Stimulated activated CD4-positive, alpha-beta T cell treated with anti-CD3 and anti-CD28 coated beads, Interleukin-15, amount 100 ng/mL, for 24 hours (primary cell): ENCODE measurements around the gene BSG.
"Not testable (repeated sequence)": the region's sequence is repeated elsewhere in the genome, so short reads cannot be mapped to it uniquely, and the experiment has no call there.

ENCODE experiments used
- DNase-seq: peaks from one replicate; pipeline ENCODE4 v3.0.0-alpha.2; 2020

Gene BSG

DNA sequence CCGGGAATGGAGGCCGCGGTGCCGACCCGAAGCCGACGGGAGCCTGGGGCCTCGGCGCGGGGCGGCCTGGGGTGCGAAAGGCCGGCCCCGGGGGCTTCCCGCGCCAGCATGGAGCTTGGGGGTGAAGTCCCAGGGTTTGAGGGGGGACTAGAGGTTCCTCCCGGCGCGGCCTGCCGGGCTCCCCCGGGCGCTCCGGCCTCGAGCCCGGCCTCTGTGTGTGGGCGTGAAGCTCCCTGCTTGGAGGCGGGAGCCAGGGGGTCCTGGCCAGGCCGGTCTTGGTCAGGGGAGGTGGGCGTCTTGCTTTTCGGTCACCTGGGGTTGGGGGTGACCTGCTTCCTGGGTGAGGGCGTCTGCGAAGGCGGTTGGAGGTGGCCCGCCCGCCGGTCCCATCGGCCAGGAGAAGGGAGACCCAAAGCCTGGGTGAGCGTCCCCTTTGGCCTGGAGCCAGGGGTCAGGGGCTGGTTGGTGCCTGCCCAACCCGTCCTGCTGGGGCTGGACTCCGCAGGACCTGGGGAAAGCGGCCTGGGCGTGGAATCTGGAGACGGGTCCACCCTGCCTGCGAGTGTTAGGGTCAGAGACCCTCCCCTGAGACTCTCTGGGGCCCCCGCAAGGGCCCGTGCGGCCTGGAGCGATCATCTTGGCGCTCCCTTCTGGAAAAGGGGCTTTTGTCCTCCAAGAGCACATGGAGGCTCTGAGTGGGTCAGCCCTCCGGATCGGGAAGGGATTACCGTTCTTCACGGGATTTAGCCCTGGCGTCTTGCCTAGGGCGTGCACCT, 535 bp downstream of the BSG start:
- no peak for DNase-seq

DNA sequence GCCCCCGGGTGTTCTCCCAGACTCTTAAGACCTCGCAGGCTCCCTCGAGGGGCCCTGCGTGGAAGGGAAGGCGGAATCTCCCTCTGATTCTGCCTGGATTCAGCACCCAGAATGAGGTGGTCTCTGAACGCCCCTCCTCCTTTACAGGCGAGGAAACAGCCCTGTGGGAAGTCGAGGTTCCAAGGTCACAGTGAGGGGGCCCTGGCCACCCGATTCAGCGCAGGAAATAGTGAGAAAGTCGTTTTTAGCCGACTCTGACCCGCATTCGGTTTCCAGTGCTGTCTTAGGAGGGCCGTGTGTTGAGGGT, 1.1 kb downstream of the BSG start:
- no peak for DNase-seq

DNA sequence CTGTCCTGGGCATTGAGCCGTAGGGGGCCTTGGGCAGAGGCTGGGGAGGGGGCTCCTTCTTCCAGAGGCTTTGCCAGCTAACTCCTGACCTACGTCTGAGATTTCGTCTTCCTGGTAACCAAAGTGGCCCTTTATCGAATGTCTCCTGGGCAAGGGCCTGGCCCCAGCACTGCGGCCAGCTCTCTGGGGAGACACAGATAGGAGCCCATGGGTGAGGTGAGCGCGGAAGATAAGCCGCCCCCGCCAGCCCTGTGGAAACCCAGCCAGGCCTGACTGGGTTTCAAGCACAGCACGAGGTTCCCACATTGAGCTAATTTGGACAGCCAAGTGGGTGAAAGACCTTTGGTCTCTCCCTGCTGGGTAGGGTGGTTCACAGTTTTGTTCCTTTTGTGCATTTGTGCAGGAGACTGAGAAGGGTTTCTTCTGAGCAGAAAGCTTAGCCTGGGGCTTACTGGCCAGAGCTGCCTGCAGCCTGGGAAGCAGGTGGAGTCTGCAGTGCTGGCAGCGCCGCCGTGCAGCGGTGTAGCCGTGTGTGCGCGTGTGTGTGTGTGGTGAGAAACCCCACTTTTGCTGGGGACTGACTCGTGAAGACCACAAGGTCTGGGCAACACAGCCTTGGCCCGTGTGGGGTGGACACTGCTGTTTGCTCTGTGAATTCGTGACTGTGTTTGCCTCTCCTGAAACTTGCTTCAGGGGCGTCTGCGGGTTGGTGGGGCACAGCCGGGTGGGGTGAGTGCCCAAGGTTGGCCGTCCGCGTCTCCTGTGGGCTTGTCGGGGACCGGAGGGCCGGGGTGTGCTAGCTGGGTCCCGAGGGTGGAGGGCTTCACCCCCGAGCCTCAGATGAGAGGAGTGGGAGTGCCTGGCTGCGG, 2.5 kb downstream of the BSG start:
- no peak for DNase-seq

DNA sequence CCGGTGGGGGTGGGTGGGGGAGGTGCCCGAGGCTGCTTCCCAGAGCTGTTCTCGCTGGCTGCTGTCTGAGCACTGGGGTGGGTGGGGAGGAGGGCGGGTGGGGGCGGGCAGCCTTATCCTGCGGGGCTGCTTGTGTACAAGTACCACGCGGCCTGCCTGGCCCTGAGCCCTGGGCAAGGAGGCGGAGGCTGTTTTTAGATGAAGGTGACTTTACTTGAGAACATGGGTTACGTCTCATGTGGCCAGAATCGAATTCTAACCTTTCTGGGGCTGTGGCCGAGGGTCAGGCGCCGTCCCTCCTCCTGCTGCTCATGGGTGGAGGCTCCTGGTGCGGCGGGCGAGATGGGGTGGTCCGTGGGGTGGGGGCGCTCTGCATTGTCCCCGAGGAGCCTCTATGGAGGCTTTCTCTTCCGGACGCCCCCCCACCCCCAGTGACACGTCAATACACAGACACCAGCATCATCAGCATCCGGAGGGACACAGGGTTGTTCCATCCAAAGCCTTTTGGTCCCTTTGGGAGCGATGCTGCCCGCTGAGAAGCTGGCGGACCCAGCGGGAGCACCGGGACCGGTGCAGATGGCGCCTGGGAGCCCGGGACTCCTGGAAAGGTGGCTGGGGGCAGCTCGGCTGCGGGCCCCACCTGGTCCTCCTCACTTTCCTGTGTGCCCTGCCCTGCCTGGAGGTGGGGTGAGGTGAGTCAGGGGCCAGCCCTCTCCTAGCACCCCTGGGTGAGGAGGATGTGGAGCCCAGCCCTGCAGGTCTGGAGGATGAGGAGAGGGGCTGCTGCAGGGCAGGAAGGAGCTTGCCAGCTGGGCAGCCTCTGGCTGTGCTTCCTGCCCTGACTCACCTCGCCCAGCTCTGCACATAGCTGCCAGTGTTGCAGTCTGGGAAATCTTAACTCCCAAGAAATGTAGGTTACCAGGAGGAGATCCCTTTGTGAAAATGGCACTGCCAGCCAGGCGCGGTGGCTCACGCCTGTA, 3.4 kb downstream of the BSG start:
- DNase-seq: no peak

DNA sequence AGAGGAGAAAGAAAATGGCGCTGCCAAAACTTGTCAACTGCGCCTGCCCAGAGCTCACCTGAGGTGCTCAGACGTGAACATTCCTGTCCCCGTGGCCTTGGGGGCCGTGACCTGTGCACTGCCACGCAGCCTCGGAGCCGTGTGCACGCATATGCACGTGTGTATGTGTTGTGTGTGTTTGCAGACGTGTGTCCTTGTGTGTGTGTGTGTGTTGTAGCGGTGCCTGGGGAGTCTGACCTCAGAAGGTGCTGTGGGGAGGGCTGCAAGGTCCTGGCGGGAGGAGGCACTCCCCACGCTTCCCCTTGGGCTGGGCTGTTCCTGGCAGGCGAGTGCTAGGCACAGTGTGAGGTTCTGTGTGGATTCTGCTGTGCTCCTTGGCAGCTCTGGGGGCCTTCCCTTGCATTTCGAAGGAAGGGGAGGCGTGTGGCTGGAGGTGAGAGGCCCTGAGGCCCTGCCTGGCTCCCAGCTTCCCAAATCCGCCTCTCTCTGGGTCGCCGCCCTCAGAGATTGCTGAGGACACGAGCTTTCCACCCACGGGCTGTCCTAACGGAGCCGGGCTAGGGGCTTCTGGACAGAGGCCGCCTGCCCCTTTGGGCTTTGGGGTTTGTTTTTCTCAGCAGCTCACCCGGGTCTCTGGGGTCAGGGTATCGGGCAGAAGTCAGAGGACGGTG, 4.5 kb downstream of the BSG start:
- DNase-seq: no peak

DNA sequence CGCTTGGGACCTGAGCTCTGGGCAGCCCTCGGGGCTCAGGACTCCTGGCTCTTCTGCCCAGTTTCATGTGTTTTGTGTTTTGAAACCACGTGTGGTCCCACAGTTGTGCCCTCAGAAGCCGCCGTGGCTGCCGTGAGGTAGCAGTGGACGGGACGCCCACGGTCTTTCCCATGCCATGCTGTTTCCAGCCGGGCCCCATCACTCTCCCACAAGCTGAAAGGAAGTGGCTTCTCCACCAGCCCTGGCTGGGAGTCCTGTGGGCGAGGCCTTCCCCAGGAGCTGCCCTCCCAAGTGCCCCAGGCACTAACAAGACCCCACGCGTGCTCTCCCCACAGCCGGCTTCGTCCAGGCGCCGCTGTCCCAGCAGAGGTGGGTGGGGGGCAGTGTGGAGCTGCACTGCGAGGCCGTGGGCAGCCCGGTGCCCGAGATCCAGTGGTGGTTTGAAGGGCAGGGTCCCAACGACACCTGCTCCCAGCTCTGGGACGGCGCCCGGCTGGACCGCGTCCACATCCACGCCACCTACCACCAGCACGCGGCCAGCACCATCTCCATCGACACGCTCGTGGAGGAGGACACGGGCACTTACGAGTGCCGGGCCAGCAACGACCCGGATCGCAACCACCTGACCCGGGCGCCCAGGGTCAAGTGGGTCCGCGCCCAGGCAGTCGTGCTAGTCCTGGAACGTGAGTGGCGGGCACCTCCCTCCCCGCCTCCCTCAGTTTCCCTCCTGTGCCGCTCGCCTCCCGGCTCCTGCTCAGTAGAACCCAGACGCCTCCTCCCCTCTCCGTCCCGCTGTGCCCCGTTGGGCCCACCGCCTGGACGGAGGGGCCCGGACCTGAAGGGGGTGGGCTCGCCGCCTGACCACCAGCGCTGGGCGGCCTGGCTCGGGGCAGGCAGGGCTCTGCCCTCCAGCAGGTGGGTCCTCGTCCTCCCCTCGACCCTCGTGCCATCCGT, 5.3 kb downstream of the BSG start:
- no peak for DNase-seq

DNA sequence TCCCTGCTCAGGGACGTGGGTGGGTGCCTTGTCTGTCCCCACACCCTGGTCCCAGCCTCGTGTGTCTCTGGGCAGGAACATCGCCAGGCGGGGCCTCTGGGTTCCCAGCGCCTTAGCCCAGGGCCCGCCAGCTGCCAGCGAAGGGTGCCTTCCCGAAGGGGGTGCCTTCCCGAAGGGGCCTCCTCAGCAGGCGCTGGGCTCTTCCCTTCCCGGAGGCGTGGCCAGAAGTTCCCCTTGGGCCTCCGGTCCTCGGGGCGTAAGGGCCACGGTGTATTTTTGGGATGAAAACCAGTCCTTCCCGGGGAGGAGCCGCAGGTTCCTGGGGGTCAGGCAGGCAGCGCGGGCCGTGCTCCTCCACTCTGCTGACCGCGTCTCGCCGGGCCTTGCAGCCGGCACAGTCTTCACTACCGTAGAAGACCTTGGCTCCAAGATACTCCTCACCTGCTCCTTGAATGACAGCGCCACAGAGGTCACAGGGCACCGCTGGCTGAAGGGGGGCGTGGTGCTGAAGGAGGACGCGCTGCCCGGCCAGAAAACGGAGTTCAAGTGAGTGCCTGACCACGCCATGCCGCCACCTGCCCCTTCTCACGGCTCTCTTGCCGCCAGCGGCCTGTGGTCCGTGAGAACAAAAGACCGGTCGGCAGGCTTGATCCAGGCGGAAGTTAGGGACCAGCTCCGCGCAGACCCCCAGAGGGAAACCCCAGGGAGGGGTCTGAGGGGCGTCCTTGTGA, 6.9 kb downstream of the BSG start:
- DNase-seq: no peak

DNA sequence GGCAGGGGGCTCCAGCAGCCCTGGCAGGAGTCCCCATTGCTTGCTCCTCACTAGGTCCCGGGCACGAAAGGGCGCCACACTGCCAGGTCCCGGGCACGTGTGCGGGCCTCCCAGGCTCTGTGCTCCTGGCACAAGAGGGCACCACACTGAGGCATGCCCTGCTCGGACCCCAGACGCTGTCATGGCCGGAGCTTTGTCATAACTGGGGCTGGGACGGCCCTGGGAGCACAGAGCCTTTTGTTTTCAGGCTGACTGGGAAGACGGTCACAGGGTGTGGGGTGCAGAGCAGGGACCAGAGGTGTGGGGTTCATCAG, 7.4 kb downstream of the BSG start:
- DNase-seq: no peak

DNA sequence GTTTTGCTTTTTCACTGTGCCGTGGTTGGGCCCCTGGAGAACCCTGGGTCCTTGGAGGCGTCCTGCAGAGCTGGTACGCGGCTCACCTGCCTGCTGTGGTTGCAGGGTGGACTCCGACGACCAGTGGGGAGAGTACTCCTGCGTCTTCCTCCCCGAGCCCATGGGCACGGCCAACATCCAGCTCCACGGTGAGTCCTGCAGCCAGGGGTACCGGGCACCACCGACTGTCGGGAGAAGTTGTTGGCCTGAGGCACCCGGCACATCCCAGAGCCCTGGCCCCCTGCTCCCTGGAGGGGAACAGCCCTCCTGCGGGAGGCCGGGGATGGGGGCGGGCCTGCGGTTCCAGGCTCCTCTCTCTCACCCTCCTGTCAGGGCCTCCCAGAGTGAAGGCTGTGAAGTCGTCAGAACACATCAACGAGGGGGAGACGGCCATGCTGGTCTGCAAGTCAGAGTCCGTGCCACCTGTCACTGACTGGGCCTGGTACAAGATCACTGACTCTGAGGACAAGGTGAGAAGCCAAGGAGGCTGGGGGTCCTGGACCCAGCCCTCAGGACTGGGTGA, 8.0 kb downstream of the BSG start:
- DNase-seq: no peak

DNA sequence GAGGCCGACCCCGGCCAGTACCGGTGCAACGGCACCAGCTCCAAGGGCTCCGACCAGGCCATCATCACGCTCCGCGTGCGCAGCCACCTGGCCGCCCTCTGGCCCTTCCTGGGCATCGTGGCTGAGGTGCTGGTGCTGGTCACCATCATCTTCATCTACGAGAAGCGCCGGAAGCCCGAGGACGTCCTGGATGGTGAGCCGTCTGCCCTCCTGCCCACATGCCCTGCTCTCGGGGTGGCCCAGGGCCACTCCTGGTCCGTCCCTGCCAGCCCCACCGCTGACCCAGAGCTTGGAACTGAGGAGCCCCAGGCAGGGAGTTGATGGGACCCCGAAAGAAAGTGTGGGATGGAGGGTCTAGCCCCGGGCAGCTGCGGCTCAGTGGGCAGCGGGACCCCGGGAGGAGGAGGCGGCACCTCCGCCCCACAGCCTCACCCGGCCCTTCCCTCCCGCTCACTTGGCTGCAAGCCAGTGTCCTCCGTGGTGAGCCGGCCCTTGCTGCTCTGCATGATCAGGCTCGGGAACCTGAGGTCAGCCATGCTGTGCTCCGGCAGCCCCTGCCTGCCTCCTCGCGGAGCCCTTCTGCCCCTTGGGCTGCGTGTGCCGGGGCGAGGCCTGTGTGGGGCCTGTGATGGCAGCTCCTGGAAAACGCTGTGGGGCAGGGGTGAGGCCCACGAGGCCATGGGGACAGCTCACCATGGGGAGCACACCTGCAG, 9.2 kb downstream of the BSG start:
- no peak for DNase-seq

DNA sequence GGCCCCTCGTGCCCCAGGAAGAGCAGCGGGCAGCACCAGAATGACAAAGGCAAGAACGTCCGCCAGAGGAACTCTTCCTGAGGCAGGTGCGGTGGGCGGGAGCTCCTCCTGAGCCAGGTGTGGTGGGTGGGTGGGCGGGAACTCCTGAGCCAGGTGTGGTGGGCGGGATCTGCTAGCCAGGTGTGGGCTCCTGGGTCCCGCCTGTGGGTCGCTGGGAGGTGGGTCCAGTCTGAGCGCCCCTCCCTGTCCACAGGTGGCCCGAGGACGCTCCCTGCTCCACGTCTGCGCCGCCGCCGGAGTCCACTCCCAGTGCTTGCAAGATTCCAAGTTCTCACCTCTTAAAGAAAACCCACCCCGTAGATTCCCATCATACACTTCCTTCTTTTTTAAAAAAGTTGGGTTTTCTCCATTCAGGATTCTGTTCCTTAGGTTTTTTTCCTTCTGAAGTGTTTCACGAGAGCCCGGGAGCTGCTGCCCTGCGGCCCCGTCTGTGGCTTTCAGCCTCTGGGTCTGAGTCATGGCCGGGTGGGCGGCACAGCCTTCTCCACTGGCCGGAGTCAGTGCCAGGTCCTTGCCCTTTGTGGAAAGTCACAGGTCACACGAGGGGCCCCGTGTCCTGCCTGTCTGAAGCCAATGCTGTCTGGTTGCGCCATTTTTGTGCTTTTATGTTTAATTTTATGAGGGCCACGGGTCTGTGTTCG, 10.3 kb downstream of the BSG start:
- no peak for DNase-seq

DNA sequence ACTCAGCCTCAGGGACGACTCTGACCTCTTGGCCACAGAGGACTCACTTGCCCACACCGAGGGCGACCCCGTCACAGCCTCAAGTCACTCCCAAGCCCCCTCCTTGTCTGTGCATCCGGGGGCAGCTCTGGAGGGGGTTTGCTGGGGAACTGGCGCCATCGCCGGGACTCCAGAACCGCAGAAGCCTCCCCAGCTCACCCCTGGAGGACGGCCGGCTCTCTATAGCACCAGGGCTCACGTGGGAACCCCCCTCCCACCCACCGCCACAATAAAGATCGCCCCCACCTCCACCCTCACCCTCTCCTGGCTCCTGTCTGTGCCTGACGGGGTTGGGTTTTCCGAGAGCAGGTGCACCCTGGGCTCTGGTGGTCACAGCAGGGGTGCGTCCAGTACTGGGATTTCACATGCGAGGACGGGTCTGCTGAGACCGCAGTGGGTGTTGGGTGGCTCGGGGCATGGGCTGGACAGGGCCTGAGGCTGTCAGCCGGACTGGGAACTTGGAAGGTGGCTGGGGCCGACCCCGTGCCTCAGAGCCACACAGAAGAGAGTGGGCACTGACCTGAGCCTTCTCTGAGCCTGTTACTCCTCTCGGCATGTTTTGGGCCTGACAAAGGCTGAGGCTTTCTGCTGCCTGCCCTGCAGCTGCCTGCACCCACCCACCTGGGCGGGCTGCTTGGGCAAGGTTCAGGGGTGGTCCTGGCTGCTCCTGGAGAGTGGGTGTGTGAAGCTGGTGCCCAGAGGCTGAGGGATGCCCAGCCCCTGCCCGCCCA, 11.0 kb downstream of the BSG start:
- DNase-seq: no peak

DNA sequence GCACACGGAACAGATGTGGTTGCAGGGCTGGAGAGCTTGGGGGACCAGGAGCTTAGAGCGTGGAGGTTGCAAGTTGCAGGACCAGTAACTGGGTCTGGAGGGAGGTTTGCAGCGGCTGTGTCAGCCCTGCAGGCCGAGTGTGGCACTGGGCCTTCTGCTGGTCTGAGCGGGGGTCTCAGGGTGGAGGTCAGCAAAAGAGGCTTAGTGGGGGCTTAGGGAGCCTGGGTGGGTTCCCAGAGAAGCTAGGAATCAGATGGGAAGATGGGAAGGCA, 11.5 kb downstream of the BSG start:
- no peak for DNase-seq

DNA sequence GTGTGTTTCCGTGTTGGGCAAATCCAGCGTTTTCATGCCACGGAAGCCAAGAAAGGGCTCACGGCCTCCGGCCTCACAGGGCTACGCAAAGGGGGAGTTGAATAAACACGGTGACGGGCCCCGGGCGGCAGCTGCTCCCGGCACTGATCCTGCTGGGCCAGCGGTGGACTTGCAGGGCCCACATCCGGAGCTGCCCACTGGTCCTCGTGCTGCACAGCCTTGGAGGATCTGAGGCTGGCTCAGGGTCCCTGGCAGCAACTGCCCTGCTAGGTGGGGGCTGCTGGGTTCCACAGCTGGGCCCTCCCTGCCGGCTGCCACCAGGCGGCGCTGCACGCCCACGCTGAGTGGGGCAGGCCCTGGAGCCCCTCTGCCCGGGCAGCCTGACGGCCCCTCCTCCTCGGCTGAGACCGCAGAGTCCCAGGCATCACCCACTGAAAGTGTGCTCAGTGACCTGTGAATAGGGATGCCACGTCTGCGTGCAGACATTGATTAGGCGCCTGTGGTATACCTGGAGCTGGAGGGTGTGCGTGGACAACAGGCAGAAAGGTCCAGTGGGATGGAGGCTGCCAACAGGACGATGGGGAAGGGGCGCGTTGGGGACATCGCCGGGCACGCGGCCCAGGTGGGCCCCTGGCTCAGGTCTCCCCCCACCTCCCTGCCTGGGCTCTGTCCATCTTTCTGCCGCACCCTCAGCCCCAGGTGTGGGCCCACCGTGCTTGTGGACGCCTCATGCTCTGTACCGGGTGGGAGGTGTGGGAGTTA, 12.0 kb downstream of the BSG start:
- peak; percentile 70 for DNase-seq

DNA sequence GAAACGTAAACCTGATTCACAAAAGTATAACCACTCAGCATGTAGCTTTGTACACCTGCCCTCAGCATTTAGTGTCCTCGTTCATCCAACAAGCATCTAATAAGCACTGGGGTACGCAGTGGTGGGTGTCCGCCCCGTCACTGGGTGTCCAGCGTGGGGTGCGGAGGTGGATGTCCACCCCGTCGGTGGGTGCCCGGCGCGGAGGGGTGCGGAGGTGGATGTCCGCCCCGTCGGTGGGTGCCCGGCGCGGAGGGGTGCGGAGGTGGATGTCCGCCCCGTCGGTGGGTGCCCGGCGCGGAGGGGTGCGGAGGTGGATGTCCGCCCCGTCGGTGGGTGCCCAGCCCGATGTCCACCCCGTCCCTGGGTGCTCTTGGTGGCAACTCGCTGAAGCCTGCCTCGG, 12.8 kb downstream of the BSG start:
- DNase-seq: not testable (repeated sequence)

DNA sequence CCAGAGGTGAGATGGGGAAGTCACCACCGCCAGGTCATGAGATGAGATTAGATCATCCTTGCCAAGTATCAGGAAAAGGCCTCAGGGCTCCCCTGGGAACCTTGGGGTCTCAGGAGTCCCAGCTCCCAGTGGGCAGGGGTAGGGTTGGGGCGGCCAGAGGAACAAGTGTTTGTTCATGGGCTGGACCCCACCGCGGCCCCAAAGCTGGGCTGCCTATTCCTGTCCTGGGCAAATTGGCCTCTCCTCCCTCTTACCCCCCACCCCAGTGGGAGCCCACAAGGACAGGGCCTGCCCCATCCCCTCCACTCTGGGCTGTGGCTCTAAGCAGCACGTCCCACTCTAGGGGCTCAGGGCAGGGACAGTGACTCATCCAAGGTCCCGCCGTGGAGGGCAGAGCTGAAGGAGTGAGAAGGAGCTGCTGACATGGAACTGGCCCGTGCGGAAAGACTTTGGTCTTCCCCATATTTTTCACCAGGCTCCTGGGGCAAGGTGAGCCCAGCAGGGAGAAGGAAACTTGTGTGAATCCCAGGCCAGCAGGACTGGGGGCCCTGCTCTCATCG, 13.2 kb downstream of the BSG start:
- DNase-seq: no peak

DNA sequence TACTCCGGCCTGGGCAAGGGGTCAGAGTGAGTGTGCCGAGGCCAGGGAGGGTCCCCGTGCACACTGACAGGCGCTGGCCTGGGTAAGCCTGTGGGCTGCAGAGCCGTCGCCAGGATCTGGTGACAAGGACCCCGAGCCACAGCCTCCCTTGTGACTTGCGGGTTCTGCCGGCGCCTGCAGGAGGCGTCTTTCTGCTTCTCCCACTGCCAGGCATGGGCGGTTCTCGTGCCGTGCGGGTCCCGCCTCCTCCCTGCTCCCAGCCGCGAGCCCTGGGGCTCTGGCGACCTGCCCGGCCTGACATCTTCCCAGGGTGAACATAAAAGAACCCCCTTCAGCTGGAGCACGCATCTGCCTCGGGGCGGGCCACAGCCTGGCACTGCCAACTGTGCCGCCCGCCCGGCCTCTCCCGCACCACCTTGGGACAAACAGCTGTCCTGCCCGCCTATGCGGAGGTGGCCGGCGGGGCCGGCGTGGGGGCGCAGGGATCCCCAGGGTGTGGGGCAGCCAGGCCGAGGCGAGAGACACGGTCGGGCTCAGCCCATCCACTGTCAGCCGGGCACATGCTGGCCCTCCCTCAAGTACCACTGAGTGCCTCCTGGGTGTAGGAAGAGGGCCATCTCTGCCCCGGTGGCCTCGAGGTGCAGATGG, 15.8 kb downstream of the BSG start:
- DNase-seq: peak; percentile 83
